HG03280 (cell line): Measurements from ENCODE around the gene TUB.

ENCODE experiments used
- ATAC-seq: cut with Tn5 transposase; IDR thresholded peaks from one replicate; pipeline ENCODE4 v1.9.1; 2021; ENCODE audit warnings: mild to moderate bottlenecking, moderate library complexity; ENCODE audit not compliant: unreplicated experiment

Gene TUB

DNA sequence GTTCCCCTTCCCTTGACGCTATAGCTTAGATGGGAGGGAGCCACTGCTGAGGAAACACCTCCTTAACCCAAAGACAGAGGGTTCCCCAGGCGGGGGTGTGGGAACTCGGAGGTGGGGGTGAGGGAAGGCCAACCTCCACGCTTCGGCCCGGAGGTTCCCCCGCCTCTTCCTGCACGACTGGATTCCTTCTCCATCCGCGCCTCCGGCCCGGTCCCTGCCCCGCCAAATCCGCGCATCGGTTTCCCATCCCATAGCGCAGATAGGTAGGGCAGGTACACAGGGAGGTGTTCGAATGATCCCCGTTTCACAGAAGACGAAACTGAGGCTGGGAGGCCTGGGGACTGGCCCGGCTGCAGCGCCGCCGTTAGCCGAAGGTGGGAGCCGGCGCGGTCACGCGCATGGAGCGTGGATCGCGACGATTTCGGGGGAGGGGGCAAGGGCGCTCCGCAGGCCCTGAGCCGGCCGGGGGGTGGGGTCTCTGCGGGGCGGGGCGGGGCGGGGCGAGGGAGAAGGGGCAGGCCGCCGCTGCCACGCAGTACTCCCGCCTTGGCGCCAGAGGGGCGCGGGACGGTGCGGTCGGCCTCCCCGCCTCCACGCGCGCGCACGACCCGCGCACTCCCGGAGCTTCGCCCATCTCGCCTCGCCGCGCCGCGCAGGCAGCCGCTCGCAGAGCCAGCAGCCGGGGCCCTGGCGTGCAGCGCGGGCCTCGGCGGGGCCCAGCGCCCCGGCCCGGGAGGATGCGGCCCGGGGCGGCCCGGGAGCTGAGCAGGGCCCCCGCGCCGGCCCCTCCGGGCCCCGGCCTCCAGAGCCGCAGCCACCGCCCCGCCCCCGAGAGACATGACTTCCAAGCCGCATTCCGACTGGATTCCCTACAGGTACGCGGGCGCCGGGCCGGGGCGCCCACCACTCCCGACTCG, at the start of gene TUB:
TUB (plus strand) TSS at position 538 of the 917 bp plus-strand sequence; CDS start at position 838, 300 bp downstream.
- no peak for ATAC-seq

DNA sequence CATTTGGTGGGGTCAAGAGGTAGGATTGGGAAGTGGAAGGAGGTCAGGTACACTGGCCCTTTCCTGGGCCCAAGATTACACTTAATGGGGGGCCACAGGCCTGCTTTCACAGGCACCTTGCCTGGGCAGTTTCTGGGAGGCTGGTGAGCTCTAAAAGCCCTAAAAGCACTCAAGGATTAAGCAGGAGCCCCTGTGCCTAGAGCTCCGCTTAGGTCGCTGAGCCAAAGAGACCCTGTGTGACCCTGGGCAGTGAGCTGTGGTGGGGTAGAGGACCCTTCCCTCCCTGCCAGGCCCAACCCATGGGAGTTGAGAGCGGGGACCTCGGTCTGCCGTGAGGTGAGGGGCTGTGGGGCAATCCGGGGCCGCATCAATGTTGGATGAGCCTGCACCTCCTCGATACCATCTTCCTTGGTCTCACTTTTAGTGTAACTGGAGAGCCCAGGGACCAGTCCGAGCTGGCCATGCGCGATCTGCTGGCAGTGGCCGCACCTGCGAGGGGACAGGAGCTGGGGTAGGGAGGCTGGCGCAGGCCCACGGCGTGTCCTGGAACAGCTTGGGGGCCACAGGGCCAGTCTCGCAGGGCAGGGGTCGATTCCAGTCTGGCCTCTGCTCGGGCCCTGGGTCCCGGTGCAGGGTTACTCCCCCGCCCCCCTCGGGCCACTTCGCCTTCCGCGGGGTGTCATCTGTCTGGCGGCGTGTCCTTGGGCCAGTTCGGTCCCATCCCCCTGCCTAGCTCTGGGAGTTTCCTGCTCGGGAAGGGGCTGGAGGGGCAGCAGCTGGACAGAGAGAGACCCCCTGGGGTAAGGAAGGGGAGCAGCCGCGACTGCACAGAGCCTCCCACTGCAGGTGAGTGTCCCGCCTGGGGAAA, 49.5 kb upstream of the TUB start:
- ATAC-seq, result no peak

DNA sequence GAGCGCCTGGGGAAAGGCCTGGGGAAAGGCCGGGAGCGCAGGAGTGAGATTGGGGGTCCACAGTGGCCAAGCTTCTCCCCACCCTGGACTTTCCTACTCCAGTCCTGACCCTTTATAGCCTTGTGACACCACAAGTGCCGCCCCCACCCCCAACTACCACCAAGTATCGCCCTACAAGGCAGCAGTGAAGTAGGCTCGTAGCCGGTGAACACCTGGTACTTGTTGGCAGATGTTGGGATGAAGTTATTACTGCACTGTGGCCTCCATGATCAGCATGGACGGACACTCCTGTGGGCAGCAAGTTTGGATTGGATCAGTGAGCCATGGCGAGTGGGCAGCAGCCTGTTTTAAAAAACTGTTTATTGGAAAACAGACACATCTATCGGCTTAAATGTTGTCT, 48.9 kb upstream of the TUB start:
- no peak for ATAC-seq

GRCh38 chr11:8032576-8033304, 48.3 kb upstream of the TUB start:
- ATAC-seq, result no peak

DNA sequence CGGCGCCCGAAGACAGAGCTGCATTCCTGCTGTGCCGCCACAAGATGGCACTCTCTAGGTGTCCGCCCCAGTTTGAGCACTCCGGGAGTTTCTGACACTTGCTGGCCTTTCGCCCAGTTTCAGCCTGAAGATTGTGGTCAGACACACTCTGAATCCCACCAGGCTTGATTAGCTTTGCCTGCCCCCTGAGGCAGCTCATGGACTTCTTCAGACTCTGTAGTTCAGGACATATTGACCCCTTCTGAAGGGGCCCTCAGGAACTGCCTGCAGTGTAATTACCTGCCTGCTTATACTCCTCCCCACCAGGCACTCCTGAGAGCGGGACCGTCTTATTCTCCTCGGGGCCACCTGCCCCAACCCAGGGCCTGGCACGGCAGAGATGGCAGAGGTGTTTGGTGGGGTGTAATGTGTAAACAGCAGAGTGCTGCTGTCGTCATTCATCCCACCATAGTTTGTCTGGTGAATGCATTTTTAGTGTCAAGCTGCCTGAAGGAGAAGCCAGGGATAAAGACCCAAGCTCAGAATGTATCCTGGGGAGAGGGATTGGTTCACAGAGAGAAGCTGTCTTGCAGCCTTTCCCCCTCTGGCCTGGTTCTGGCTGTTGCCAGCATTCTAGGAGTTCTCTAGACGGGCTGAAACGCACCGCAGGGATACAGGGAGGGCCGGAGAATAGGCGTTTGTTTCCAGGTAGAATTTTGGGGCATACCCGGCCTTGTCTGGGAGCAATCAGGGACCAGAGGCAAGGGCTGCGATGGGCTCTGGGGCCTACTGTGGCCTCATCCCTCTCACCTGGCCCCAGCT, 47.5 kb upstream of the TUB start:
- no peak for ATAC-seq

DNA sequence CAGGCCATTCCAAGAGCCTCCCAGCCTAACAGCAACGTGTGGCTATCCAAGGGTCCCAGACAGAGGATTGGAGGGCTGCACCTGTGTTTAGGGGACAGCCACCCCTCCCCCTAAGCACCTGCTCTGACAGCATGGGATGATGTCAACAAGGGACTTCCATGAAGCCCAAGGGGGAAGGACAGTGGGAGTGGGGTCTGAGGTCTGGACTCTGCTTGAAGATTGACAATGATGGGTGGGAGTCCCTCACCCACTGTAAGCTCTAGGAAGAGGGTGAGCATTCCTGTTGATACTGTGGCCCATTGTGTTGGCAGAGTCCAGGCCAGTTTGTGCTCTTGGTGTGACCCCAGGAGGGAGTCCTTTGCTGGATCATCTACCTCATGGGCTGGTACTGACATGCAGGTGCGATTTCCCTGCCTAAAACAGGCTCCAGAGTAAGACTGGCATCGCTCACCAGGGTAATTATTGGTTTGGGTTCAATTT, 46.9 kb upstream of the TUB start:
- no peak for ATAC-seq

GRCh38 chr11:8034604-8035190, 46.3 kb upstream of the TUB start:
- no peak for ATAC-seq

DNA sequence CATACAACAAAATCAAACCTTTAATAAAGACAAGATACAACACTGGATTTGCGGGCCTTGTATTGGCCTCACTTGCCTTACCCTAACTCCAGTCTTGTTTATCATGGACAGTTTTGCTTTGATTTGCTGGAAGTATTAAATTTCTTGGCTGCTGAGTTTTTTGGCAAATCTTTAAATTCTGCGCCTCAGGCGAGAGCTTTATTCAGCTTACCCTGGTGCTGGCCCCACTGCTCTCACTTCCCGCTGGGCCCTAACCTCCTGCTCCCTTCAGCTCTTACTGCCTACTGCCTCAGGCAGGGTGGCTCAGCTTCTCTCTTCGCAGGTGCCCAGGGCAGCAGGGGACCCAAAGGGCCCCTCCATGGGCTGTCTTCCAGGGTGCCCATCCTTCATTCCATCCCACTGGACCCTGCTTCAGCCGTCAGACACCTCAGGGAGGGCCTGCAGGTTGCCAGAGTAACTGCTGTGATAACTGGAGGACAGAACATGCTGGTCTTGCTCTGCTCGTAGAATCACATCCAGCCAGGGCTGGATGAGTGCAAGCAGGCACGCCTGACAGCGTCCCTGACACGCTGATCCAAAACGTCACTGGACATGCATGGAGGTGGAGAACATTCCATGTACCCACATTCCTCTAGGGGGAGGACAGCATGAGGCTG, 45.7 kb upstream of the TUB start:
- no peak for ATAC-seq

DNA sequence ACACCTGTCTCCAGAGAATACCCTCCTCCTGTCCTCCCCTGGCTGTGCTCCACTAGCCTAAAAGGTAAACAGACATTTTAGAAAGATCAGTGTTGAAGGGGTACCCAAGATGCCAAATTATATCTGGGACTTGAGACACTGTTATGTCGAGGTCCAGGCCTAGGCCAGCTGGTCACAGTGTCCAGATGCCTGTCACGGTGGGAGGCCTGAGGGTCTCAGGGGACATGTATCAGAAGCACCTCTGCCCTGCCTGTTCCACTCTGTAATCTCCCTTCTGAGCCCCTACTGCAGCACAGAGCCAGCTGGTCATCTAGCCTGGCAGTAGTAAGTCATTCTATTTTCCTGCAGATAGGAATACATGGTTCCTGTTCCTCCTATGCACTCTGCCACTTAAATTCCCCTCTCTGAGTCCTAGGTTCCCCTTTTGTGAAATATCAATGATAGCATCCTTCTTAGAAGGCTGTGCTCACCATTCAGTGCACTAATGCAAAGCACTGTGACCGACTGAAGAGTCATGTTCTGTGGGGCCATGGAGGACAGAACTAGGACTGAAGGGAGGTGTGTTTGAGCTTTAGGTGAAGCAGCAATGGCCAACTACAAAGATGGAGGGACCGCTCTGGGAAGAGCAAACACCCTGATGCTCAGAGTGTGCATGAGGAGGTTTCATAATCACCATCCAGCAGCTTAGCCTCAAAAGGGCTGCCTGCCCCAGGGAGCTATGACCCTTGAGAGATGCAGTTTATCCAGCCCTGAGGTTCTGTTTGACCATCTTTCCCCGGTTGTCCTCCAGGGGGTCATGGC, 44.8 kb upstream of the TUB start:
- no peak for ATAC-seq

- ATAC-seq, result no peak
Observed at GRCh38 chr11:8036986-8037385, 44.0 kb upstream of the TUB start.

DNA sequence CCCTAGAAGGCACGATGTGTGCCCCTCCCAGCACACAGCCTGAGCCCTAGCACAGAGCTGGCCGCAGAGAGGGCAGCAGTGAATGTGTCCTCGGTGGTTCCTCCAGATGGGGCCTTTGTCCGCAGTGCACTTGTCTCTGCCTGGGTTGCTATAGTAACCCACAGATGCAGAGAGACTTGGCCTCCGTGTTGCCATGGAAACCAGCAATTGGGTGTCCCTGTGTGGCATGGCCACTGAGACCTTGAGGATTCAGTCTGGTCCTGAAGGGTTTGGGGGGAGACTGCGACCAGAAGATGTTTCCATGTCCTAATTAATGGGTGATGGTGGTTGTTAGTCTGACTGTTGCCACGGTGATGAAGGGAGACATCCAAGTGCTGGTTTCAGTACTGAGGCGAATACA, 42.6 kb upstream of the TUB start:
- no peak for ATAC-seq

DNA sequence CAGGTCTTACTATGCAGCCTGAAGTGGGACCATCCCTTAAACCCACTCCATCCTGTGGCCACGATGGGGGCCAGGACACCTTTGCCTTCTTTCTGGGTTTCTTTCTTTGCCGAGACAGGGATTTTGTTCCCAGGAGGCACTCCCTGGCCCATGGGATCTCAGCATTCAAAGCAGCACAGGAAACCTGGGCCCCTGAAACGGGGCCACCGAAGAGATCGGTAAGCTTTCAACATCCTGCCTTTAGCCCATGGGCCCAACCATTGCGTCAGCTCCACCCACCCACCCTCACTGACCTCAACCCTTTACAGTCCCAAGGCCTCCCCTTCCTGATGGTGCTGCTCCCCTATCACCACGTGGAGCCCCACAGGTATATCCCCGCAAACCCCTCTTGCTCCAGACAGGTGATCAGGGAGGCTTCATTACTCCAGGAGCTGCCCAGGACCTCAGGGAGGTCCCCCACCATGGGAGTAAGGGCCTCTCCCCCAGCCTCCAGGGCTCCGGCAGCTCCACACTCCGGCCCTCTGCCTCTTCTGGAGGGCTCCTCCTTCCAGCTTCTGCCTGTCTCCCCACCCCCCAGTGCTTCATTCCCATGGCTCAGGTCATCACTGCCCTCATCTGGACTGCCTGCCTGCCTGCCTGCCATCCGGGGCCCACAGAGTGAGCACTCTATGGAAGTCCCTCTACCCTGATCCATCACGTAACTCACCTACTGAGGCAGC, 42.0 kb upstream of the TUB start:
- no peak for ATAC-seq

DNA sequence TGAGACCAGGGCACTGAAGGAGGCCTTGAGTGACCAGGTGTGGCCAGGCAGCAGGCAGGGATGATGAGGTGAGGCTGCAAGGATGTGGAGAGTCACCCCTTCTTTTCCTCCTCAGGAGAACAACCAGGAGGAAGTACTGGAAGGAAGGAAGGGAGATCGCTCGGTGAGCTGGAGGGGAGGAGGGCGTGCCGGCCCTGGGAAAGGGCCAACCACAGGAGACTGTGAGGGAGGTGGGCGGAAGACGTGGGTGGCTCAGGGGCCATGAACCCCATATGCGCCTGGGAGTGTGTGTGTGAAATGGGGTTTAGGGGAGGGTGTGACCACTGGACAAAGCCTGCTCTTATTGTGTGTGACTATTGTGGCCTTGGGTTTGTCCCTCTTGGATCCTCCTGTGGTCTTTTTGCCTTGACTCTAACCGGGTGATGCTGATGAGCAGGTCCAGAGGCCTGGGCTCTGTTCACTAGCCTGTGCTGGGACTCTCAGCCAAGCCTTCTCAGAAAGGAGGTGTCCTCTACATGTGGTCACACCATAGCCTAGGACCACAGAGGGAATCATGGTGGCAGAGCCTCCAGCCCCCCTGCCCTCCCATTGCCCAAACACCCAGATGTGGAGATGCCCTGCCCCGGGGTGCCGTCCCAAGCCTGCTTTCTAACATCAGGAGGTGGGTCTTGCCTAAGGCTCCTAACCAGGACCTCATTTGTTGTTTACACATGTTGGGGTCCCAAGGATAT, 41.3 kb upstream of the TUB start:
- ATAC-seq, result no peak

DNA sequence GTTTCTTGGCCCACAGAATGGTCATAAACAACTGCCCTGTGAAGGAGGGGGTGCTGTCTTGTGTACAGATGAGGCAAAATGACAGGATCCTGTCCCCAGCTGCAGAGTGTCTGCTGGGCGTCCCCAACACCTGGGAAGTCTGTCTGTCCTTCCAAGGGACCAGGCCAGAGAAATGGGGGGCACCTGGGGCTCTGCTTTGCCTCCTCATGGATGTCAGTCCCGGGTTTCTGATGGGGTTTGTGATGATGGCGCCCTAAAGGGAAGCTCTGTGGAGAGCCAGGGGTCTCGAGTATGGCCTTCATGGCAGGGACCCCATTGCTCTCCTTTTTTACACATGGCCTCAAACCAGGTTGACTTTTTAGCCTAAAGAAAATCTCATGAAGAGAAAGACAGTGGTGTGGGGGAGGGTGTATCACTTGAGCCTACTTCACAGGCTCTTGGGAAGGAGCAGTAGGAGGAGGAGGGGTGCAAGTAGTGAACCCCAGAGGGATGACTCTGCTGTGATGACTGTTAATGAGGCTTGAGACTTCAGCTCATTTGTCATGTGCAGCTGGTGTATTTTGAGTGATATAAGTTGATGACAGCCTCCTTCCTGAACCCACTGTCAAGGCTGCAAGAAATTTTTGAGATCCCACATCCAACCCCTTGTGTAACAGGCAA, 40.6 kb upstream of the TUB start:
- no peak for ATAC-seq

- no peak for ATAC-seq
Observed at GRCh38 chr11:8040921-8041285, 40.1 kb upstream of the TUB start.

DNA sequence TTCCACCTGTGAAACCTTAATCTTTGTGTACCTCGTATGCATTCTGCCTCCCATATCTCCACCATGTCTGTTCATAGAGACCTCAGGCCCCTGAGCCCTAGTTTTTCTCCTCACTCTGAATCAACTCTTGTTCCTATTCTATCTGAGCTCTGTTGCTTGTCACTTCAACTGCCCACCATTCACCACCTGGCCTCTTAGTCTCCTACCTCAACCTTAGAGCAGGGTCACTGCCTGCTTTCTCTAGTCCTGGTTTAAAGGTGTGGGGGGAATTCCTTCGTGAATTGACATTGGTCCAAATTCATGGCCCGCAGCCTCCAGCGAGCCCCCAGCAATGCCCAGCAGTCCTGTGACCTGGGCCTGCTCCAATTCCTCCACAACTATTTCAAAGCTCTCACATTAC, 39.4 kb upstream of the TUB start:
- ATAC-seq, result no peak

GRCh38 chr11:8043756-8044155, 37.3 kb upstream of the TUB start:
- no peak for ATAC-seq
